Measurements from ENCODE around the gene DENND4C.

DENND4C gene

GRCh38 chr9:19223724-19224123 is 6.8 kb upstream of the DENND4C start:
- Histone ChIP-seq H3K4me1 (ENCODE audit: control insufficient read depth, insufficient read depth, low read length) (no peaks in the 10 kb centered on the region), H3K9me3 (ENCODE audit: control insufficient read depth, insufficient read depth, low read depth, low read length) (no peaks in the 10 kb centered on the region), H3K27ac (ENCODE audit: extremely low read depth, low read depth, low read length) (no peak overlapping the region), H3K36me3 (ENCODE audit: control insufficient read depth in 2 of 2, insufficient read depth in 1 of 2, low read length in 2 of 2) (no peaks in the 10 kb centered on the region), H3K4me3 (ENCODE audit: low read depth, low read length) (no peak overlapping the region)
- ChIA-PET POLR2A (interaction anchor here (0.6 to 1.9 kb wide), 3 partner anchors 9 to 95 kb away, joined by 3 to 5 read pairs (median 4); no protein-coding TSS in a partner anchor), CTCF (interaction anchor here (0.6 kb wide), 1 partner anchor 19 kb away, joined by 4 read pairs; no protein-coding TSS in a partner anchor)
- TF ChIP-seq ZFHX2 (tag by site-specific recombination; conservative IDR thresholded peaks at IDR 0.05) (peak; percentile 56), ZNF792 (tag by site-specific recombination; IDR thresholded peaks at IDR 0.05) (no peak), EGR2 (tag by site-specific recombination; IDR thresholded peaks at IDR 0.05; ENCODE audit: low read depth) (peak; percentile 86)

GRCh38 chr9:19224563-19224962 is 5.9 kb upstream of the DENND4C start:
- ChIA-PET CTCF (interaction anchor here (0.6 kb wide), 1 partner anchor 1599 kb away, joined by 3 read pairs; no protein-coding TSS in a partner anchor), POLR2A (interaction anchor here (0.6 to 1.9 kb wide), 2 partner anchors 8 to 97 kb away, joined by 3 to 5 read pairs; no protein-coding TSS in a partner anchor)
- peaks cover 4% of the 10 kb centered on the region; the same call in 1 of the 2 replicates for H3K4me1 ChIP-seq (ENCODE audit: control insufficient read depth, insufficient read depth, low read length)
- no peak for TF ChIP-seq ZNF677 (tag by site-specific recombination; IDR thresholded peaks at IDR 0.05)
- TF ChIP-seq KLF8 (tag by site-specific recombination; IDR thresholded peaks at IDR 0.05) = no peak
- TF ChIP-seq ZNF48 (tag by site-specific recombination; IDR thresholded peaks at IDR 0.05) = no peak
- TF ChIP-seq ZNF221 (tag by site-specific recombination; IDR thresholded peaks at IDR 0.05; ENCODE audit: borderline replicate concordance) = no peak
- no peak for TF ChIP-seq ZFP37 (tag by site-specific recombination; IDR thresholded peaks at IDR 0.05)
- TF ChIP-seq, protein P1, sequence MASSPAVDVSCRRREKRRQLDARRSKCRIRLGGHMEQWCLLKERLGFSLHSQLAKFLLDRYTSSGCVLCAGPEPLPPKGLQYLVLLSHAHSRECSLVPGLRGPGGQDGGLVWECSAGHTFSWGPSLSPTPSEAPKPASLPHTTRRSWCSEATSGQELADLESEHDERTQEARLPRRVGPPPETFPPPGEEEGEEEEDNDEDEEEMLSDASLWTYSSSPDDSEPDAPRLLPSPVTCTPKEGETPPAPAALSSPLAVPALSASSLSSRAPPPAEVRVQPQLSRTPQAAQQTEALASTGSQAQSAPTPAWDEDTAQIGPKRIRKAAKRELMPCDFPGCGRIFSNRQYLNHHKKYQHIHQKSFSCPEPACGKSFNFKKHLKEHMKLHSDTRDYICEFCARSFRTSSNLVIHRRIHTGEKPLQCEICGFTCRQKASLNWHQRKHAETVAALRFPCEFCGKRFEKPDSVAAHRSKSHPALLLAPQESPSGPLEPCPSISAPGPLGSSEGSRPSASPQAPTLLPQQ (tag by site-specific recombination; IDR thresholded peaks at IDR 0.05) = no peak
- TF ChIP-seq ZNF624 (tag by site-specific recombination; IDR thresholded peaks at IDR 0.05) = no peak
- TF ChIP-seq, protein P2, sequence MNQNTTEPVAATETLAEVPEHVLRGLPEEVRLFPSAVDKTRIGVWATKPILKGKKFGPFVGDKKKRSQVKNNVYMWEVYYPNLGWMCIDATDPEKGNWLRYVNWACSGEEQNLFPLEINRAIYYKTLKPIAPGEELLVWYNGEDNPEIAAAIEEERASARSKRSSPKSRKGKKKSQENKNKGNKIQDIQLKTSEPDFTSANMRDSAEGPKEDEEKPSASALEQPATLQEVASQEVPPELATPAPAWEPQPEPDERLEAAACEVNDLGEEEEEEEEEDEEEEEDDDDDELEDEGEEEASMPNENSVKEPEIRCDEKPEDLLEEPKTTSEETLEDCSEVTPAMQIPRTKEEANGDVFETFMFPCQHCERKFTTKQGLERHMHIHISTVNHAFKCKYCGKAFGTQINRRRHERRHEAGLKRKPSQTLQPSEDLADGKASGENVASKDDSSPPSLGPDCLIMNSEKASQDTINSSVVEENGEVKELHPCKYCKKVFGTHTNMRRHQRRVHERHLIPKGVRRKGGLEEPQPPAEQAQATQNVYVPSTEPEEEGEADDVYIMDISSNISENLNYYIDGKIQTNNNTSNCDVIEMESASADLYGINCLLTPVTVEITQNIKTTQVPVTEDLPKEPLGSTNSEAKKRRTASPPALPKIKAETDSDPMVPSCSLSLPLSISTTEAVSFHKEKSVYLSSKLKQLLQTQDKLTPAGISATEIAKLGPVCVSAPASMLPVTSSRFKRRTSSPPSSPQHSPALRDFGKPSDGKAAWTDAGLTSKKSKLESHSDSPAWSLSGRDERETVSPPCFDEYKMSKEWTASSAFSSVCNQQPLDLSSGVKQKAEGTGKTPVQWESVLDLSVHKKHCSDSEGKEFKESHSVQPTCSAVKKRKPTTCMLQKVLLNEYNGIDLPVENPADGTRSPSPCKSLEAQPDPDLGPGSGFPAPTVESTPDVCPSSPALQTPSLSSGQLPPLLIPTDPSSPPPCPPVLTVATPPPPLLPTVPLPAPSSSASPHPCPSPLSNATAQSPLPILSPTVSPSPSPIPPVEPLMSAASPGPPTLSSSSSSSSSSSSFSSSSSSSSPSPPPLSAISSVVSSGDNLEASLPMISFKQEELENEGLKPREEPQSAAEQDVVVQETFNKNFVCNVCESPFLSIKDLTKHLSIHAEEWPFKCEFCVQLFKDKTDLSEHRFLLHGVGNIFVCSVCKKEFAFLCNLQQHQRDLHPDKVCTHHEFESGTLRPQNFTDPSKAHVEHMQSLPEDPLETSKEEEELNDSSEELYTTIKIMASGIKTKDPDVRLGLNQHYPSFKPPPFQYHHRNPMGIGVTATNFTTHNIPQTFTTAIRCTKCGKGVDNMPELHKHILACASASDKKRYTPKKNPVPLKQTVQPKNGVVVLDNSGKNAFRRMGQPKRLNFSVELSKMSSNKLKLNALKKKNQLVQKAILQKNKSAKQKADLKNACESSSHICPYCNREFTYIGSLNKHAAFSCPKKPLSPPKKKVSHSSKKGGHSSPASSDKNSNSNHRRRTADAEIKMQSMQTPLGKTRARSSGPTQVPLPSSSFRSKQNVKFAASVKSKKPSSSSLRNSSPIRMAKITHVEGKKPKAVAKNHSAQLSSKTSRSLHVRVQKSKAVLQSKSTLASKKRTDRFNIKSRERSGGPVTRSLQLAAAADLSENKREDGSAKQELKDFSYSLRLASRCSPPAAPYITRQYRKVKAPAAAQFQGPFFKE (tag by site-specific recombination; IDR thresholded peaks at IDR 0.05; ENCODE audit: borderline replicate concordance) = no peak
- no peak for TF ChIP-seq ZNF366 (tag by site-specific recombination; conservative IDR thresholded peaks at IDR 0.05)
- TF ChIP-seq ZNF324 (tag by site-specific recombination; IDR thresholded peaks at IDR 0.05) = no peak
- no peaks in the 10 kb centered on the region for H3K9me3 ChIP-seq (ENCODE audit: control insufficient read depth, insufficient read depth, low read depth, low read length)
- H3K27ac ChIP-seq (ENCODE audit: extremely low read depth, low read depth, low read length) = no peak overlapping the region
- no peaks in the 10 kb centered on the region for H3K36me3 ChIP-seq (ENCODE audit: control insufficient read depth in 2 of 2, insufficient read depth in 1 of 2, low read length in 2 of 2)
- H3K4me3 ChIP-seq (ENCODE audit: low read depth, low read length) = no peak overlapping the region
